Right kidney (tissue), 9 donors: ENCODE data around the gene METTL25B.

Experiments
- DNase-seq: peaks from one replicate; pipeline ENCODE4 v3.0.0-alpha.2; 2016
- long read RNA-seq, 8 donors: transcript quantifications; one replicate each; lab custom pipeline, GENCODE V29; 2026

Gene METTL25B
- long read RNA-seq, donor 1, partial matches to known transcripts: 83 of 134 reads
- long read RNA-seq, donor 1, other reads (novel, unspliced or antisense): 48 of 134 reads
- long read RNA-seq, donor 2, partial matches to known transcripts: 0 of 2 reads
- long read RNA-seq, donor 2, other reads (novel, unspliced or antisense): 0 of 2 reads
- long read RNA-seq, donor 3, partial matches to known transcripts: 0 of 1 reads
- long read RNA-seq, donor 3, other reads (novel, unspliced or antisense): 0 of 1 reads
- long read RNA-seq, donor 4, partial matches to known transcripts: 0 of 3 reads
- long read RNA-seq, donor 4, other reads (novel, unspliced or antisense): 0 of 3 reads
- long read RNA-seq, donor 5, partial matches to known transcripts: 132 of 279 reads
- long read RNA-seq, donor 5, other reads (novel, unspliced or antisense): 144 of 279 reads
- long read RNA-seq, donor 6, partial matches to known transcripts: 17 of 29 reads
- long read RNA-seq, donor 6, other reads (novel, unspliced or antisense): 9 of 29 reads
- long read RNA-seq, donor 7, partial matches to known transcripts: 220 of 377 reads
- long read RNA-seq, donor 7, other reads (novel, unspliced or antisense): 155 of 377 reads
- long read RNA-seq, donor 8, partial matches to known transcripts: 0 of 4 reads
- long read RNA-seq, donor 8, other reads (novel, unspliced or antisense): 0 of 4 reads

- peak; percentile 77 for DNase-seq
These were observed at the start of gene METTL25B for GRCh38 chr1:156727926-156728598. Gene METTL25B, plus strand, starts transcription at chr1:156728469. Its CDS starts 636 bp downstream, at chr1:156729105.

- DNase-seq: no peak
These were observed 48.2 kb upstream of the METTL25B start for GRCh38 chr1:156680056-156680455.

- no peak for DNase-seq
These were observed 46.9 kb upstream of the METTL25B start for GRCh38 chr1:156681196-156681960.

- no peak for DNase-seq
These were observed 45.9 kb upstream of the METTL25B start for GRCh38 chr1:156682166-156682890.

- no peak for DNase-seq
These were observed 44.0 kb upstream of the METTL25B start for GRCh38 chr1:156684227-156684782.

GRCh38 chr1:156689035-156689952 lies 39.0 kb upstream of the METTL25B start:
- peak; percentile 91 for DNase-seq

GRCh38 chr1:156689953-156690674 lies 38.2 kb upstream of the METTL25B start:
- no peak for DNase-seq

- no peak for DNase-seq
These were observed 37.6 kb upstream of the METTL25B start for GRCh38 chr1:156690675-156691036.

GRCh38 chr1:156691191-156691590 lies 37.1 kb upstream of the METTL25B start:
- no peak for DNase-seq

- peak; percentile 69 for DNase-seq
These were observed 36.4 kb upstream of the METTL25B start for GRCh38 chr1:156691665-156692440.

GRCh38 chr1:156692441-156692924 lies 35.8 kb upstream of the METTL25B start:
- peak; percentile 61 for DNase-seq

- DNase-seq: peak; percentile 82
These were observed 35.1 kb upstream of the METTL25B start for GRCh38 chr1:156692925-156693847.

- peak; percentile 64 for DNase-seq
These were observed 34.2 kb upstream of the METTL25B start for GRCh38 chr1:156693848-156694689.

GRCh38 chr1:156694690-156694962 lies 33.6 kb upstream of the METTL25B start:
- DNase-seq: no peak

GRCh38 chr1:156696755-156697154 lies 31.5 kb upstream of the METTL25B start:
- no peak for DNase-seq

GRCh38 chr1:156697481-156697880 lies 30.8 kb upstream of the METTL25B start:
- DNase-seq: peak; percentile 35

GRCh38 chr1:156698995-156699394 lies 29.3 kb upstream of the METTL25B start:
- no peak for DNase-seq
